ENCODE data around the gene LTO1. TPM values are rescaled to one million over a fixed set of nuclear protein-coding genes. Genes with fewer than 3 reads are reported as not detected.

Gene LTO1
- polyA plus RNA-seq, 2 of the 4 experiments (the other 2 are of a cell fraction): 25.1 to 27.0 TPM

DNA sequence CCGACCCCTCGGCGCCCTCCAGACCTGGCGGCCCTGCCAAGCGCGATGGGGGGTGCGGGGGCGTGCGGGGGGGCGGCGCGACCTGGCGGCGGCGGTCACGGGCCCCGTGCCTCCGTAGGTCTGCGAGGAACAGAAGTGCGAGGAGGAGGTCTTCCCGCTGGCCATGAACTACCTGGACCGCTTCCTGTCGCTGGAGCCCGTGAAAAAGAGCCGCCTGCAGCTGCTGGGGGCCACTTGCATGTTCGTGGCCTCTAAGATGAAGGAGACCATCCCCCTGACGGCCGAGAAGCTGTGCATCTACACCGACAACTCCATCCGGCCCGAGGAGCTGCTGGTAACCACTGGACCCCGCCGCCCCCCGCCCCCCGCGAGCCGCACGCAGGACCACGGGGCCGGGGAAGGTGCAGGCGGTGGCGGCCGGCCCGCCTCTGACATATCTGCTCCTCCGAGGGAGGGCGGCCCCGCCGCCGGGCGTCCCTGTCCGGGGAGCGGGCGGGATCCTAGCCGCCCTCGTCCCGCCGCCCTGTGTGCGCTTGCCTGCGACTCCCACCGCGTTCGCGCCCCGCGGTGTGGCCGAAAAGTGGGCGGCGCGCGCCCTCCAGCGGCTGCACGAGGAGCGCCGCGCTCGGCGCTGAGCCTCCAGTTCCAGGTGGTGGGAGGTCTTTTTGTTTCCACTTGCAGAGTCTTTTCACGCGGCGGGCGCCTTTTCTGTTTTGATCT, 32.1 kb downstream of the LTO1 start (continued):
- peak; percentile 74 to 97 for TF ChIP-seq RAD21 (conservative IDR thresholded peaks at IDR 0.05 in 1 of 2, IDR thresholded peaks at IDR 0.05 in 1 of 2)
- no peak for TF ChIP-seq RCOR1 (IDR thresholded peaks at IDR 0.05; ENCODE audit: low read depth, low read length)
- TF ChIP-seq, protein P1, sequence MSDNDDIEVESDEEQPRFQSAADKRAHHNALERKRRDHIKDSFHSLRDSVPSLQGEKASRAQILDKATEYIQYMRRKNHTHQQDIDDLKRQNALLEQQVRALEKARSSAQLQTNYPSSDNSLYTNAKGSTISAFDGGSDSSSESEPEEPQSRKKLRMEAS (IDR thresholded peaks at IDR 0.05): peak; percentile 81
- no peak for TF ChIP-seq HOXB5 (CRISPR knock-in tag; IDR thresholded peaks at IDR 0.05)
- TF ChIP-seq GATA3 (IDR thresholded peaks at IDR 0.05; ENCODE audit: borderline replicate concordance): peak; percentile 18; the same call in 1 of the 2 replicates
- TF ChIP-seq CBX2 (IDR thresholded peaks at IDR 0.05; ENCODE audit: borderline replicate concordance, low read depth): no peak
- TF ChIP-seq SMC3 (IDR thresholded peaks at IDR 0.05): peak; percentile 90

DNA sequence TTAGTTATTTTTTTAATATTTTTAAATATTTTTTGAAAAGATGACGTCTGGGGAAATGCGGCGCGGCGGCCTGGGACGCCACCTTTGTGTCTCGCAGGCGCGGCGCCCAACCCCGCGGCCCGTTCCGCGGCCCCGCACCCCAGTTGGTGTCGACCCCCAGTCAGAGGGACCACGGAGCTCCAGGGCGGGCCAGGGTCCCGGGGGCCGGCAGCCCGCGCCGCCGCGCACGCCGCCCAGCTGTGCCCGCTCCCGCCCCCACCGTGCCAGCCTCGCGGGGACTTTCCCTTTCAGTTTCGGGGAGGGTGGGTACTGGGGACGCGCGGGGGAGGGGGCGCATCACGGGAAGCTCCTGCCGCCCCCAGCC, 32.6 kb downstream of the LTO1 start:
- H3K4me3 ChIP-seq: peak overlapping the region; percentile 91
- TF ChIP-seq, protein P2, sequence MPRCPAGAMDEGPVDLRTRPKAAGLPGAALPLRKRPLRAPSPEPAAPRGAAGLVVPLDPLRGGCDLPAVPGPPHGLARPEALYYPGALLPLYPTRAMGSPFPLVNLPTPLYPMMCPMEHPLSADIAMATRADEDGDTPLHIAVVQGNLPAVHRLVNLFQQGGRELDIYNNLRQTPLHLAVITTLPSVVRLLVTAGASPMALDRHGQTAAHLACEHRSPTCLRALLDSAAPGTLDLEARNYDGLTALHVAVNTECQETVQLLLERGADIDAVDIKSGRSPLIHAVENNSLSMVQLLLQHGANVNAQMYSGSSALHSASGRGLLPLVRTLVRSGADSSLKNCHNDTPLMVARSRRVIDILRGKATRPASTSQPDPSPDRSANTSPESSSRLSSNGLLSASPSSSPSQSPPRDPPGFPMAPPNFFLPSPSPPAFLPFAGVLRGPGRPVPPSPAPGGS (IDR thresholded peaks at IDR 0.05): 0 out of 3 replicates have a peak, but pooled peaks have one; percentile 16
- TF ChIP-seq CBX2 (IDR thresholded peaks at IDR 0.05; ENCODE audit: borderline replicate concordance, low read depth): no peak
- CTCF ChIA-PET: interaction anchor here (0.7 to 8.0 kb wide), 37 partner anchors 9 to 590 kb away, joined by 3 to 262 read pairs (median 4); partner anchors contain the start of gene MYEOV
- peaks cover 45% of the 10 kb centered on the region for H3K4me1 ChIP-seq
- WGBS (ENCODE audit: missing lambda C conversion rate): 4% methylated on average over 16 of the region's 40 CpGs
- FAIRE-seq: no peak
- DNase-seq (ENCODE audit: low read depth in 1 of 2, low spot score in 1 of 2): no peak
- no peak for ATAC-seq
- POLR2A ChIA-PET: interaction anchor here (1.2 to 8.9 kb wide), 3 partner anchors 146 to 541 kb away, joined by 3 to 188 read pairs (median 4); partner anchors contain the start of gene MYEOV
- peak overlapping the region; percentile 95 to 96 for H3K27ac ChIP-seq
- peak overlapping the region; percentile 88 for H3K4me2 ChIP-seq
- H3K9me3 ChIP-seq: no peaks in the 10 kb centered on the region

DNA sequence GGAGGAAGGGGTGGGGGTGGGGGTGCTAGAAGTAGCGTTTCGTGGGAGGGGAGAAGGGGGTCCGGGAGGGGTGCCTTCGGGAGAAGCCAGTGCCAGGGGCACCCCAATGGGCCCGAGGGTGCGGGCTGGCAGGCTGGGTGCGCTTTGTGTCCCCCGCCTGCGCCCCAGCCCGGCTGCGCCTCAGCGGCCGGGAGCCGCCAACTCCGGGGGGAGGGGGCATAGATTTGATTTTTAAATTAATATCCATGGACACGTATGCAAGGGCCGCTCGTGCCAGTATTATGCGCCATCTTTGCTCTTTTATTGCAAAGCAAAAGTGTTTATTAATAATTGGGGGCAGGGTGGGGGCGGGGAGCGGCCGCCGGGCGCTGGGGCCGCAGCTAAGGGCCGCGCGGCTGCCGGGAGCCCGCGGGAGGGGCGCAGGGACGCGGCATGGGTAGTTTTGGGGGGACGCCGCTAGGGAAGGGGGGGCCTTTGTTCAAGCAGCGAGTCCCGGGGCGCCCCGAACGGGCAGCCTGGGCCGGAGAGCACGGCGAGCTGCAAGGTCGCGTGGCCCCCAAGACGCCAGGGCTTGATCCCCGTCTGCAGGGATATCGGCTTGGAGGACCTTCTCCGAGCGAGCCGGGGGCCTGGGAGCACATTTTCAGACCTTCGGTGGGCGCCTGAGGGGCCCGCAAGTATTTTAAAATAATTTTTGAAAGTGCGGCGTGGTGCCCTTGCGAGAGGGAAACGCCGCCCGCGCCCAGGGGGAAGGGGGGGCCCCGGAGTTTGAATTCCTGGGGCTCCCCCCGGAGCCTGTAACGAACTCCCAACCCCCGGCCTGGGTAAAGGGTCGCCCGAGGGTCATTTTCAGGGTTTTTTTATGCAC, 33.2 kb downstream of the LTO1 start:
- FAIRE-seq (no peak), DNase-seq (ENCODE audit: low read depth in 1 of 2, low spot score in 1 of 2) (no peak), ATAC-seq (no peak)
- Histone ChIP-seq H3K27ac (peak overlapping the region; percentile 95 to 96), H3K4me1 (peaks cover 40% of the 10 kb centered on the region), H3K4me3 (peak overlapping the region; percentile 91), H3K4me2 (peak overlapping the region; percentile 88), H3K9me3 (no peaks in the 10 kb centered on the region)
- POLR2A ChIA-PET: interaction anchor here (1.2 to 8.9 kb wide), 3 partner anchors 145 to 540 kb away, joined by 3 to 188 read pairs (median 4); partner anchors contain the start of gene MYEOV
- CTCF ChIA-PET: interaction anchor here (0.7 to 8.0 kb wide), 22 partner anchors 10 to 590 kb away, joined by 3 to 262 read pairs (median 11); partner anchors contain the start of gene MYEOV
- TF ChIP-seq POLR2AphosphoS2 (conservative IDR thresholded peaks at IDR 0.05; ENCODE audit: low read length) (no peak), BHLHE40 (IDR thresholded peaks at IDR 0.05; ENCODE audit: low read depth, low read length) (no peak), TP53 (CRISPR knock-in tag; IDR thresholded peaks at IDR 0.05) (no peak), JUN (IDR thresholded peaks at IDR 0.05) (peak in 1 of 2 experiments; percentile 5; a peak in 1 of 5 replicates), FOSL2 (IDR thresholded peaks at IDR 0.05) (no peak), FOSL2 (CRISPR knock-in tag; IDR thresholded peaks at IDR 0.05) (no peak), EHF (CRISPR knock-in tag; IDR thresholded peaks at IDR 0.05) (no peak), MYC (IDR thresholded peaks at IDR 0.05; ENCODE audit: borderline replicate concordance, low read length) (no peak), RFX5 (IDR thresholded peaks at IDR 0.05) (no peak)
- TF ChIP-seq, protein P1 (IDR thresholded peaks at IDR 0.05): 0 out of 2 replicates have a peak, but pooled peaks have one; percentile 12
- TF ChIP-seq, protein P3, sequence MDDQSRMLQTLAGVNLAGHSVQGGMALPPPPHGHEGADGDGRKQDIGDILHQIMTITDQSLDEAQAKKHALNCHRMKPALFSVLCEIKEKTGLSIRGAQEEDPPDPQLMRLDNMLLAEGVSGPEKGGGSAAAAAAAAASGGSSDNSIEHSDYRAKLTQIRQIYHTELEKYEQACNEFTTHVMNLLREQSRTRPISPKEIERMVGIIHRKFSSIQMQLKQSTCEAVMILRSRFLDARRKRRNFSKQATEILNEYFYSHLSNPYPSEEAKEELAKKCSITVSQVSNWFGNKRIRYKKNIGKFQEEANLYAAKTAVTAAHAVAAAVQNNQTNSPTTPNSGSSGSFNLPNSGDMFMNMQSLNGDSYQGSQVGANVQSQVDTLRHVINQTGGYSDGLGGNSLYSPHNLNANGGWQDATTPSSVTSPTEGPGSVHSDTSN (IDR thresholded peaks at IDR 0.05): peak; percentile 24; the same call in 1 of the 2 replicates
- TF ChIP-seq, protein P4, sequence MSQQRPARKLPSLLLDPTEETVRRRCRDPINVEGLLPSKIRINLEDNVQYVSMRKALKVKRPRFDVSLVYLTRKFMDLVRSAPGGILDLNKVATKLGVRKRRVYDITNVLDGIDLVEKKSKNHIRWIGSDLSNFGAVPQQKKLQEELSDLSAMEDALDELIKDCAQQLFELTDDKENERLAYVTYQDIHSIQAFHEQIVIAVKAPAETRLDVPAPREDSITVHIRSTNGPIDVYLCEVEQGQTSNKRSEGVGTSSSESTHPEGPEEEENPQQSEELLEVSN (IDR thresholded peaks at IDR 0.05; ENCODE audit: borderline replicate concordance, low read depth): no peak
- TF ChIP-seq, protein P5, sequence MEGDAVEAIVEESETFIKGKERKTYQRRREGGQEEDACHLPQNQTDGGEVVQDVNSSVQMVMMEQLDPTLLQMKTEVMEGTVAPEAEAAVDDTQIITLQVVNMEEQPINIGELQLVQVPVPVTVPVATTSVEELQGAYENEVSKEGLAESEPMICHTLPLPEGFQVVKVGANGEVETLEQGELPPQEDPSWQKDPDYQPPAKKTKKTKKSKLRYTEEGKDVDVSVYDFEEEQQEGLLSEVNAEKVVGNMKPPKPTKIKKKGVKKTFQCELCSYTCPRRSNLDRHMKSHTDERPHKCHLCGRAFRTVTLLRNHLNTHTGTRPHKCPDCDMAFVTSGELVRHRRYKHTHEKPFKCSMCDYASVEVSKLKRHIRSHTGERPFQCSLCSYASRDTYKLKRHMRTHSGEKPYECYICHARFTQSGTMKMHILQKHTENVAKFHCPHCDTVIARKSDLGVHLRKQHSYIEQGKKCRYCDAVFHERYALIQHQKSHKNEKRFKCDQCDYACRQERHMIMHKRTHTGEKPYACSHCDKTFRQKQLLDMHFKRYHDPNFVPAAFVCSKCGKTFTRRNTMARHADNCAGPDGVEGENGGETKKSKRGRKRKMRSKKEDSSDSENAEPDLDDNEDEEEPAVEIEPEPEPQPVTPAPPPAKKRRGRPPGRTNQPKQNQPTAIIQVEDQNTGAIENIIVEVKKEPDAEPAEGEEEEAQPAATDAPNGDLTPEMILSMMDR (IDR thresholded peaks at IDR 0.05): no peak
- TF ChIP-seq, protein P6, sequence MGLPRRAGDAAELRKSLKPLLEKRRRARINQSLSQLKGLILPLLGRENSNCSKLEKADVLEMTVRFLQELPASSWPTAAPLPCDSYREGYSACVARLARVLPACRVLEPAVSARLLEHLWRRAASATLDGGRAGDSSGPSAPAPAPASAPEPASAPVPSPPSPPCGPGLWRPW (IDR thresholded peaks at IDR 0.05): no peak
- TF ChIP-seq, protein P7, sequence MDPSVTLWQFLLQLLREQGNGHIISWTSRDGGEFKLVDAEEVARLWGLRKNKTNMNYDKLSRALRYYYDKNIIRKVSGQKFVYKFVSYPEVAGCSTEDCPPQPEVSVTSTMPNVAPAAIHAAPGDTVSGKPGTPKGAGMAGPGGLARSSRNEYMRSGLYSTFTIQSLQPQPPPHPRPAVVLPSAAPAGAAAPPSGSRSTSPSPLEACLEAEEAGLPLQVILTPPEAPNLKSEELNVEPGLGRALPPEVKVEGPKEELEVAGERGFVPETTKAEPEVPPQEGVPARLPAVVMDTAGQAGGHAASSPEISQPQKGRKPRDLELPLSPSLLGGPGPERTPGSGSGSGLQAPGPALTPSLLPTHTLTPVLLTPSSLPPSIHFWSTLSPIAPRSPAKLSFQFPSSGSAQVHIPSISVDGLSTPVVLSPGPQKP (IDR thresholded peaks at IDR 0.05; ENCODE audit: low read depth, low read length): no peak
- under 1% methylated on average over 40 of the region's 68 CpGs for WGBS (ENCODE audit: missing lambda C conversion rate)

Measured in A549 (cell line).